ENCODE results near the gene APMAP.

APMAP gene

DNA sequence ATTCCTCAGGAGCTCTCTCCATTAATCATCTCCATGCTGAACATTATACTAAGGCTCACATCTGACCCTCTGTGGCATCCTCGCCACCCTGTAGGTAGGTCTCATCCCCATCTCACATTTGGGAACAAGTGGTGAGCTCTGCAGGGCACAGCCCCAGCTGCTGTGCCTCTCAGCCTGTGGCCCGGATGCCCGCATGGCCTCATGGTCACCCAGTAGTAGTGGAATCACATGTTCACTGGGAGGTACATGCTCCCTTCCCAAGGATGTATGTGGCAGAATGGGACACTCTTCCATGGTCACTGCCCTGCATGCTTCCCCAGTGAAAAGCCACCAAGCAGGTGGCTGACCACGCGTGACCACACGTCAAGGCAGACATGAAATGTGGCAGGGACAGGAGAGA lies 26.3 kb upstream of the APMAP start:
- peaks cover 61% of the 10 kb centered on the region for H3K36me3 ChIP-seq
- H3K4me3 ChIP-seq (ENCODE audit: low read depth in 1 of 2, low read length in 1 of 2), result no peak overlapping the region
- peaks cover 3 to 5% of the 10 kb centered on the region in 2 experiments for H3K4me1 ChIP-seq (ENCODE audit: control insufficient read depth in 1 of 2, insufficient read depth in 1 of 2, low read depth in 1 of 2, low read length in 1 of 2)
- H3K9me3 ChIP-seq, result no peaks in the 10 kb centered on the region
- TF ChIP-seq, protein P1, sequence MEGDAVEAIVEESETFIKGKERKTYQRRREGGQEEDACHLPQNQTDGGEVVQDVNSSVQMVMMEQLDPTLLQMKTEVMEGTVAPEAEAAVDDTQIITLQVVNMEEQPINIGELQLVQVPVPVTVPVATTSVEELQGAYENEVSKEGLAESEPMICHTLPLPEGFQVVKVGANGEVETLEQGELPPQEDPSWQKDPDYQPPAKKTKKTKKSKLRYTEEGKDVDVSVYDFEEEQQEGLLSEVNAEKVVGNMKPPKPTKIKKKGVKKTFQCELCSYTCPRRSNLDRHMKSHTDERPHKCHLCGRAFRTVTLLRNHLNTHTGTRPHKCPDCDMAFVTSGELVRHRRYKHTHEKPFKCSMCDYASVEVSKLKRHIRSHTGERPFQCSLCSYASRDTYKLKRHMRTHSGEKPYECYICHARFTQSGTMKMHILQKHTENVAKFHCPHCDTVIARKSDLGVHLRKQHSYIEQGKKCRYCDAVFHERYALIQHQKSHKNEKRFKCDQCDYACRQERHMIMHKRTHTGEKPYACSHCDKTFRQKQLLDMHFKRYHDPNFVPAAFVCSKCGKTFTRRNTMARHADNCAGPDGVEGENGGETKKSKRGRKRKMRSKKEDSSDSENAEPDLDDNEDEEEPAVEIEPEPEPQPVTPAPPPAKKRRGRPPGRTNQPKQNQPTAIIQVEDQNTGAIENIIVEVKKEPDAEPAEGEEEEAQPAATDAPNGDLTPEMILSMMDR (IDR thresholded peaks at IDR 0.05), result no peak
- H3K27me3 ChIP-seq, result no peaks in the 10 kb centered on the region
- H3K27ac ChIP-seq, result no peak overlapping the region

DNA sequence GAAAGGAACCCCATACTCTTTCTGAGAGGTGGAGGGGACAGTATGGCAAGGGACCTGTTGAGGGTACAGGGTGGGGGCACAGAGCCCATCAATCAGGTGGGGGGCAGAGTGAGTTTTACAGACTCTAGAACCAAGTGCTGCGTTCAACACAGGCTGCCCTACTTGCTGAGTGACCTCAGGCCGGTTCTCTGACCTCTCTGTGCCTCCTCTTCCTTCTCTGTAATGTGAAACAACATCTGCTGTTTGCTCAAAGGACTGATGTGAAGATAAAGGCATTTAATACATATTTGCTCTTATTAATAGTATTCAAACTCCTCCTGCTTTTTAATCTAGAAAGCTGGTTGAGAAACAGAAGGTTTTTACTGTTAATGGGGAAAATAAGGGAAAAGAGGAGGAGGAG lies 25.9 kb upstream of the APMAP start:
- Histone ChIP-seq H3K27ac (no peak overlapping the region), H3K4me3 (ENCODE audit: low read depth in 1 of 2, low read length in 1 of 2) (no peak overlapping the region), H3K9me3 (no peaks in the 10 kb centered on the region), H3K4me1 (ENCODE audit: control insufficient read depth in 1 of 2, insufficient read depth in 1 of 2, low read depth in 1 of 2, low read length in 1 of 2) (peaks cover 0 to 1% of the 10 kb centered on the region in 2 experiments), H3K36me3 (peaks cover 66% of the 10 kb centered on the region), H3K27me3 (no peaks in the 10 kb centered on the region)
- TF ChIP-seq, protein P1 (IDR thresholded peaks at IDR 0.05), result no peak

DNA sequence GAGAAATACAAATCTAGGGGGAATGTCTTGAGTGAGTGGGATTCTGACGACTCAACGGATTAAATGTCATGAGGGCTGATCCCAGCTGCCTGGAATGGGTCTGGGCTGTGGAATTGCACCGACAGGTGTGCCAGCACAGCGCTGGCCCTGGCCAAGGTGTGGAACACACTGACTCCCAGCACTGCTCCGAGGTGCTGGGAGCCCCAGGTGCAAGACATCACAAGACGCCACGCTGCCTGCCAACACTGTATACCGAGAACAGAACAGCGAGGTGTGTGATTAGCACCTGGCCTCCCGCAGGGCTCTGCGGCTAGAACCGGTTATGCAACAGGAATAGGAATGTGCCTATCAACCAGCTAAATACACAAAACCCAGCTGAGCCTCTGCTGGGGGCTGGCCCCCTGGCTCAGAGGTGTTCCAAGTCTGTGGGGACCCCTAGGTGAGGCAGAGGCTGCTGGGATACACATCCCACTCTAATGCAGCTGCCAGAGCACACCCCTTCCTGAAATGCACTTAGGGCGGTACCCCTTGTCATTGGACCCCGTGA lies 24.8 kb upstream of the APMAP start:
- H3K4me3 ChIP-seq (ENCODE audit: low read depth in 1 of 2, low read length in 1 of 2), result no peak overlapping the region
- H3K4me1 ChIP-seq (ENCODE audit: control insufficient read depth in 1 of 2, insufficient read depth in 1 of 2, low read depth in 1 of 2, low read length in 1 of 2), result no peaks in the 10 kb centered on the region
- H3K9me3 ChIP-seq, result no peaks in the 10 kb centered on the region
- TF ChIP-seq, protein P1 (IDR thresholded peaks at IDR 0.05), result no peak
- H3K27me3 ChIP-seq, result no peaks in the 10 kb centered on the region
- peaks cover 71% of the 10 kb centered on the region for H3K36me3 ChIP-seq
- no peak overlapping the region for H3K27ac ChIP-seq

- Histone ChIP-seq H3K27ac (no peak overlapping the region), H3K36me3 (peaks cover 80% of the 10 kb centered on the region), H3K27me3 (no peaks in the 10 kb centered on the region), H3K9me3 (no peaks in the 10 kb centered on the region), H3K4me3 (ENCODE audit: low read depth in 1 of 2, low read length in 1 of 2) (no peak overlapping the region), H3K4me1 (ENCODE audit: control insufficient read depth in 1 of 2, insufficient read depth in 1 of 2, low read depth in 1 of 2, low read length in 1 of 2) (no peaks in the 10 kb centered on the region)
- TF ChIP-seq, protein P1 (IDR thresholded peaks at IDR 0.05), result no peak
These were observed 23.9 kb upstream of the APMAP start for GRCh38 chr20:25016471-25016870.

- H3K27me3 ChIP-seq, result no peaks in the 10 kb centered on the region
- no peak overlapping the region for H3K4me3 ChIP-seq (ENCODE audit: low read depth in 1 of 2, low read length in 1 of 2)
- TF ChIP-seq, protein P1 (IDR thresholded peaks at IDR 0.05), result no peak
- no peaks in the 10 kb centered on the region for H3K4me1 ChIP-seq (ENCODE audit: control insufficient read depth in 1 of 2, insufficient read depth in 1 of 2, low read depth in 1 of 2, low read length in 1 of 2)
- H3K36me3 ChIP-seq, result peaks cover 83% of the 10 kb centered on the region
- H3K9me3 ChIP-seq, result no peaks in the 10 kb centered on the region
- H3K27ac ChIP-seq, result no peak overlapping the region
These were observed 23.4 kb upstream of the APMAP start for GRCh38 chr20:25015986-25016385.

DNA sequence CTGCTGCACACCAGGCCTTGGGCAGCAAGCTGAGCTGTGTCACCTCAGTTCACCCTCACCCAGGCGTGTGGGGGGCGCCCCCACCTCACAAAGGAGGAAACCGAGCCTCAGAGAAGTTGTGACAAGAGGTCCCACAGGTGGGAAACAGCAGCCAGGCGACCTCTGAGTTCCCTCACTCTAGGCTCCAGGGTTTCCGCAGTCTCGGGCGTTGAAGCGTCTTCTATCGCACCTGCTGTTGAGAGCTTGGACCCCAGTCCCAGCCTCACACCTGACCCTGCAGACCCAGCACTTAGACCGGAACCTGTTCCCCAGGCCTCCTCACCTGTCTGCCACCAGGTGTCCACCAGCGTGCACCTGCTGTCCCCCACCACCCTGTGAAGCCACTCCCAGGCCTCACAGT lies 22.3 kb upstream of the APMAP start:
- no peak overlapping the region for H3K4me3 ChIP-seq (ENCODE audit: low read depth in 1 of 2, low read length in 1 of 2)
- no peaks in the 10 kb centered on the region for H3K4me1 ChIP-seq (ENCODE audit: control insufficient read depth in 1 of 2, insufficient read depth in 1 of 2, low read depth in 1 of 2, low read length in 1 of 2)
- no peaks in the 10 kb centered on the region for H3K27me3 ChIP-seq
- TF ChIP-seq, protein P1 (IDR thresholded peaks at IDR 0.05), result no peak
- no peaks in the 10 kb centered on the region for H3K9me3 ChIP-seq
- H3K36me3 ChIP-seq, result peaks cover 82% of the 10 kb centered on the region
- no peak overlapping the region for H3K27ac ChIP-seq

Measured in neutrophil (primary cell).